Breast epithelium (tissue), 3 donors: ENCODE measurements around the gene UMODL1.

Experiments
- POLR2A ChIP-seq: fragments of 450-650 bp; IDR thresholded peaks from one replicate; pipeline ENCODE4 v1.6.1; 2016; ENCODE audit warnings: antibody characterized with exemption, mild to moderate bottlenecking, moderate library complexity
- POLR2AphosphoS5 ChIP-seq, 3 donors: sonication (generic); formaldehyde crosslinking; IDR thresholded peaks; one replicate each; pipeline ENCODE4 v1.6.1; 2017; ENCODE audit warnings: antibody characterized with exemption in 3 of 3
- TF ChIP-seq, protein P1 (sequence below), 3 donors: fragments of 450-650 bp; IDR thresholded peaks; one replicate each; pipeline ENCODE4 v1.5.1; 2016 to 2017; ENCODE audit warnings: antibody characterized with exemption in 3 of 3, mild to moderate bottlenecking in 3 of 3, moderate library complexity in 3 of 3

- TF ChIP-seq, protein P1, sequence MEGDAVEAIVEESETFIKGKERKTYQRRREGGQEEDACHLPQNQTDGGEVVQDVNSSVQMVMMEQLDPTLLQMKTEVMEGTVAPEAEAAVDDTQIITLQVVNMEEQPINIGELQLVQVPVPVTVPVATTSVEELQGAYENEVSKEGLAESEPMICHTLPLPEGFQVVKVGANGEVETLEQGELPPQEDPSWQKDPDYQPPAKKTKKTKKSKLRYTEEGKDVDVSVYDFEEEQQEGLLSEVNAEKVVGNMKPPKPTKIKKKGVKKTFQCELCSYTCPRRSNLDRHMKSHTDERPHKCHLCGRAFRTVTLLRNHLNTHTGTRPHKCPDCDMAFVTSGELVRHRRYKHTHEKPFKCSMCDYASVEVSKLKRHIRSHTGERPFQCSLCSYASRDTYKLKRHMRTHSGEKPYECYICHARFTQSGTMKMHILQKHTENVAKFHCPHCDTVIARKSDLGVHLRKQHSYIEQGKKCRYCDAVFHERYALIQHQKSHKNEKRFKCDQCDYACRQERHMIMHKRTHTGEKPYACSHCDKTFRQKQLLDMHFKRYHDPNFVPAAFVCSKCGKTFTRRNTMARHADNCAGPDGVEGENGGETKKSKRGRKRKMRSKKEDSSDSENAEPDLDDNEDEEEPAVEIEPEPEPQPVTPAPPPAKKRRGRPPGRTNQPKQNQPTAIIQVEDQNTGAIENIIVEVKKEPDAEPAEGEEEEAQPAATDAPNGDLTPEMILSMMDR (IDR thresholded peaks at IDR 0.05) = no peak
- TF ChIP-seq POLR2A (no peak), POLR2AphosphoS5 (IDR thresholded peaks at IDR 0.05) (no peak)
Observed at GRCh38 chr21:42112857-42113256, 41.7 kb downstream of the UMODL1 start.
